Measurements from ENCODE around the gene CD38.

CD38 gene

DNA sequence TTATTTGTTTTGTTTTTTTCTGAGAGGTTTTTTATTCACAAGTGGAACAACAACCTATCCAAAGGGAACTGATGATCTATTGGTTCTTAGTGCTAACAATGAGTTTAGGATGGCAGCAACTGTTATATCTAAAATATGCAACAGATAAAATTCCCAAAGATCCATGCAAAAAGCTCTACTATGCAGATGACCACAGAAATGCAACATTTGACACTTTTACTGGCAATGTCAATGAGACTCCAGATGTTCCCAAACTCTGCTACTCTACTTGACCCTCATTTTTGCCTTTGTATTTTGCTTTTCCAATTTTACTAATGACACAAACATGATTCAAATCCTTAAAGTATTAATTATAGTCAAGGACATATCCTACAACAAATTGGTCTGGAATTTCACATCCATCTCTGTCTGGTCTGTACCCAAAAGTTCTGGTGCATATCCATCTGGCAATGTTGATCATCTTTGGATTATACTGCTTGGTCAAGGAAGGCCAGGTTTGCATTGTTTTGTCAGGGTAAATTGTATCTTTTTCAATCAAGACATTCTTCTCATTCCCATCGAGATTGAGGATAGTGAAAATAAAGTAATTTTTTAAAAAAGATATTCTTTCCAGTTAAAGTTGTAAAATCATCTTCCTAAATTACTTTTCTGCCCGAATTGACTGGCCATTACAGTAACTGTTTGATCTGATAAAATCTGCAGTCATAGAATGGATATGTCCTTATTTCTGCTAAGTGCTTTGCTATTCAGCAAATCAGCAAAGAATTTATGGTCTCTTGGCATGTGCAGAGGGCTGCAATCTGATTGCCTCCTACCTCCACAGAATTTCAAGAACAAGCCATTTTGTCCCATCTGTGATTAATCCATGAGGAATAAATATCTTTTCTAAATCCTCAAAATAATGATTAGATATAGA, 86.8 kb downstream of the CD38 start:
- no peak for DNase-seq (ENCODE audit: extremely low read depth, insufficient read length)
- H3K36me3 ChIP-seq (ENCODE audit: control insufficient read depth, insufficient read depth, low read length) = no peaks in the 10 kb centered on the region
- H3K4me3 ChIP-seq (replicated peaks; ENCODE audit: low read depth, low read length) = no peak overlapping the region
- no peaks in the 10 kb centered on the region for H3K27me3 ChIP-seq (replicated peaks; ENCODE audit: control insufficient read depth, insufficient read depth, low read length)
- TF ChIP-seq, protein P1, sequence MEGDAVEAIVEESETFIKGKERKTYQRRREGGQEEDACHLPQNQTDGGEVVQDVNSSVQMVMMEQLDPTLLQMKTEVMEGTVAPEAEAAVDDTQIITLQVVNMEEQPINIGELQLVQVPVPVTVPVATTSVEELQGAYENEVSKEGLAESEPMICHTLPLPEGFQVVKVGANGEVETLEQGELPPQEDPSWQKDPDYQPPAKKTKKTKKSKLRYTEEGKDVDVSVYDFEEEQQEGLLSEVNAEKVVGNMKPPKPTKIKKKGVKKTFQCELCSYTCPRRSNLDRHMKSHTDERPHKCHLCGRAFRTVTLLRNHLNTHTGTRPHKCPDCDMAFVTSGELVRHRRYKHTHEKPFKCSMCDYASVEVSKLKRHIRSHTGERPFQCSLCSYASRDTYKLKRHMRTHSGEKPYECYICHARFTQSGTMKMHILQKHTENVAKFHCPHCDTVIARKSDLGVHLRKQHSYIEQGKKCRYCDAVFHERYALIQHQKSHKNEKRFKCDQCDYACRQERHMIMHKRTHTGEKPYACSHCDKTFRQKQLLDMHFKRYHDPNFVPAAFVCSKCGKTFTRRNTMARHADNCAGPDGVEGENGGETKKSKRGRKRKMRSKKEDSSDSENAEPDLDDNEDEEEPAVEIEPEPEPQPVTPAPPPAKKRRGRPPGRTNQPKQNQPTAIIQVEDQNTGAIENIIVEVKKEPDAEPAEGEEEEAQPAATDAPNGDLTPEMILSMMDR (IDR thresholded peaks at IDR 0.05; ENCODE audit: insufficient read depth, low read length, poor library complexity, severe bottlenecking) = no peak

DNA sequence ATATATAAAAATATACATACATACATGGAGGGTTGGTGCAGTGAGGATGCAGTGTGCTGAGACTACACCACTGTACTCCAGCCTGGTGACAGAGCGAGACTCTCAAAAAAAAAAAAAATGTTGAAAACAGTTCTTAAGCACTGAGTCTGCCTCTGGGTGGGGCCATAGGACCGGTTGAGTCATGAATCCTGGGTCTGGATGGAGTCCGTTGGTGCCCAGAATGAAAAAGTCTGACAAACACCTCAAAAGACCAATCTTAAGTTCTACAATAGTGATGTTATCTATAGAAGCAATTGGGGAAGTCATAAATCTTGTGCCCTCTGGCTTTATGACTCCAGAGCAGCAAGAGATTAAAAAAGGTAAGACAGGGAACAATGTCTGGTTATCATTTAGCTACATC, 90.0 kb downstream of the CD38 start:
- Histone ChIP-seq H3K4me3 (replicated peaks; ENCODE audit: low read depth, low read length) (no peak overlapping the region), H3K27me3 (replicated peaks; ENCODE audit: control insufficient read depth, insufficient read depth, low read length) (no peaks in the 10 kb centered on the region), H3K36me3 (ENCODE audit: control insufficient read depth, insufficient read depth, low read length) (no peaks in the 10 kb centered on the region)
- no peak for DNase-seq (ENCODE audit: extremely low read depth, insufficient read length)
- TF ChIP-seq, protein P1 (IDR thresholded peaks at IDR 0.05; ENCODE audit: insufficient read depth, low read length, poor library complexity, severe bottlenecking) = no peak

DNA sequence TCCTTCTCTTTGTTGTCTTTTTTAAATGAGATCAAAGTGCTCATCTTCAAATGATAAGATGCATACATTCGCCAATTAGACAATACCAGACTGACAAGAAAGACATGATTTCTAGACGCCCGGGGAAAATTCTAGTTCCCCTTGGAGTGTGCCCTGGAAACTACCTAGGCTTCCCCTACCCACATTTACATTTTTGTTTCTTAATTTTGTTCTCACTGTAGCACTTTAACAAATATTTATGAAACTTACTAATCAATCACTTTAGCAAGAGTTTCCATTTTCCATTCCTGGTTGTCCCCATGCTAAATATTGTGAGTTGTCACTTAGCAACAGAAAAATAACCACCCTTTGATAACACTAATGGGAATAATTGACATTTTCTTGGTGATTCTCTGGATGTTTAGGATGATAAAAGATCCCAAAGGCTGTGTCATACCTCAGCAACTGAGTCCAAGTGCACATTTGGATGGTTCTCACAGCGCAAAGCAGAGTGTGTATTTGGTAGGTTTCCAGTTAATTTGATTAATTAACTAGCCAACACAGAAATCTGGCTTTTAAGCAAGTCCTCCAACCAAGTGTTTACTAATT, 90.8 kb downstream of the CD38 start:
- Histone ChIP-seq H3K27me3 (replicated peaks; ENCODE audit: control insufficient read depth, insufficient read depth, low read length) (no peaks in the 10 kb centered on the region), H3K36me3 (ENCODE audit: control insufficient read depth, insufficient read depth, low read length) (no peaks in the 10 kb centered on the region), H3K4me3 (replicated peaks; ENCODE audit: low read depth, low read length) (no peak overlapping the region)
- TF ChIP-seq, protein P1 (IDR thresholded peaks at IDR 0.05; ENCODE audit: insufficient read depth, low read length, poor library complexity, severe bottlenecking) = no peak
- no peak for DNase-seq (ENCODE audit: extremely low read depth, insufficient read length)

DNA sequence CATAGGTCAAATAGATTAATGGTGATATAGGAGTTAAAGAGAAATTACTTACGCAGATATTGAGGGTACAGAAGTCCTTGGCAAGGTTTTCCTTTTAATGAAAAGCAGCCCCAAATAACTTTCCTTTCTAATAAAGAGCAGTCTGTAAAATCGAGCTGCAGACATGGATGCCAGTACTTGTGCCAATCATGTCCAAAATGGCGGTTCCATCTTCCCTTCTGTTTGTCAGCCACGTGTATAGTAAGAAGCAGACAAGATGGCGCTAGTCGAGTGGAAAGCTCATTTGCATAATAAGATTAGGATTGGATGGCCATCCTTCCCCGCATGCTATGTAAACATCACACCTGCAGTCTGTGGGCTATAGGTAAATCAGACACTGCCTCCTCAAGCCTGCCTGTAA, 92.0 kb downstream of the CD38 start:
- DNase-seq (ENCODE audit: extremely low read depth, insufficient read length) = no peak

DNA sequence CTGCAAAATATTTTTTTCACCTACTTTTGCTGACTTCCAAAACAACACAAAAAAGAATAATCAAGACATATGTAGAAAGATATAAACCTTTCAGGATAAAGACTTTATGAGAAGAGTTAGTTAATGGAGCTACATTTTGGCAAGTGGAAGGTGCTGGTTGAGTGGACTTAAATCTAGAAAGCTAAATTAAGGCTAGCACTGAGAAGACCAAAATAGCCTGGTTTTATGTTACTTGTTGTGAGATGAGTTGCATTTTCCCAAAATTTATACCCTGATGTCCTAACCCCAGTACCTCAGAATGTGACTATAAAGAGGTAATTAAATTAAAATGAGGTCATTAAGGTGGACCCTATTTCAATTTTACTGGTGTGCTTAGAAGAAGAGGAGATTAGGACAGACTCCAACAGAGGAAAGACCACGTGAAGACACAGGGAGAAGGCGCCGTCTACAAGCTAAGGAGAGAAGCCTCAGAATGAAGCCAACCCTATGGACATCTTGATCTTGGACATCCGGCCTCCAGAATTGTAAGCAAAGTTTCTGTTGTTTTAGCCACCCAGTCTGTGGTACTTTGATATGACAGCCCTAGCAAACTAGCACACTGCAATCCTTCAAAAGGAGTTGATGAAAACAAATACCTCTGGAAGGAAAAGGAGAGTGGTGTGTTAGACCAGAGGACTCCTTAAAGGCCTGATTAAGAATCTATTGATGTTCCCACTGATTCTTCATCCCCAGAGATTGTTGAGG, 93.0 kb downstream of the CD38 start:
- Histone ChIP-seq H3K36me3 (ENCODE audit: control insufficient read depth, insufficient read depth, low read length) (no peaks in the 10 kb centered on the region), H3K4me3 (replicated peaks; ENCODE audit: low read depth, low read length) (no peak overlapping the region), H3K27me3 (replicated peaks; ENCODE audit: control insufficient read depth, insufficient read depth, low read length) (no peaks in the 10 kb centered on the region)
- DNase-seq (ENCODE audit: extremely low read depth, insufficient read length) = no peak
- TF ChIP-seq, protein P1 (IDR thresholded peaks at IDR 0.05; ENCODE audit: insufficient read depth, low read length, poor library complexity, severe bottlenecking) = no peak

More for the DNA sequence above, 92.0 kb downstream of the CD38 start:
- Histone ChIP-seq H3K4me3 (replicated peaks; ENCODE audit: low read depth, low read length) (no peak overlapping the region), H3K27me3 (replicated peaks; ENCODE audit: control insufficient read depth, insufficient read depth, low read length) (no peaks in the 10 kb centered on the region), H3K36me3 (ENCODE audit: control insufficient read depth, insufficient read depth, low read length) (no peaks in the 10 kb centered on the region)
- TF ChIP-seq, protein P1 (IDR thresholded peaks at IDR 0.05; ENCODE audit: insufficient read depth, low read length, poor library complexity, severe bottlenecking) = no peak
